HG03439 (cell line): ENCODE measurements around the gene NUP133.
"Not testable (repeated sequence)": the region's sequence is repeated elsewhere in the genome, so short reads cannot be mapped to it uniquely, and the experiment has no call there.

Experiments used
- ATAC-seq: cut with Tn5 transposase; IDR thresholded peaks from one replicate; pipeline ENCODE4 v1.9.1; 2021; ENCODE audit warnings: mild to moderate bottlenecking, moderate library complexity; ENCODE audit not compliant: unreplicated experiment

The NUP133 gene

DNA sequence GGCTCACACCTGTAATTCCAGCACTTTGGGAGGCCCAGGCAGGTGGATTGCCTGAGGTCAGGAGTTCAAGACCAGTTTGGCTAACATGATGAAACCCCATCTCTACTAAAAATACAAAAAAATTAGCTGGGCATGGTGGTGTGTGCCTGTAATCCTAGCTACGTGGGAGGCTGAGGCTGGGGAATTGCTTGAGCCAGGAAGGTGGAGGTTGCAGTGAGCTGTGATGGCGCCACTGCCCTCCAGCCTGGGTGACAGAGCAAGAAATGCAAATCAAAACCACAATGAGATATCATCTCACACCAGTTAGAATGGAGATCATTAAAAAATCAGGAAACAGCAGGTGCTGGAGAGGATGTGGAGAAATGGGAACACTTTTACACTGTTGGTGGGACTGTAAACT is 3.1 kb upstream of the NUP133 start:
- not testable (repeated sequence) for ATAC-seq

DNA sequence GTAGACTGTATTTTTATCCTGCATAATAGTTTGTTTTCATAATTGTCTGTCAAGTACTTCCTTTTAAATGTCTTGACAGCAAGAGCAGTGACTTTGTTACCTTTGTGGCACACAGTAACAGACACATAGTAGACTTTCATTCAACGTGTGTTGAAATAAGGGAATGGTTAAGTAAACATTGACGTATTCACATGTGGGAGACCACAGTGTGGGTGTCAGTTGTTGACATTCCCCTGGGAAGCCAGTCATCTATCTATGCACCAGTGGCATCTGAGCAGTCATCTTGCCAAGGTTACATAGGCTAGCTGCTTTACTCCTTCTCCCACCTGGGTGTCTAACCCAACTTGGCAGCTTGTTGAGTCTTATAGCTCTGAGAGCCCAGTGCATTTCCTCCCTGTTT is 1.4 kb upstream of the NUP133 start:
- ATAC-seq = no peak

DNA sequence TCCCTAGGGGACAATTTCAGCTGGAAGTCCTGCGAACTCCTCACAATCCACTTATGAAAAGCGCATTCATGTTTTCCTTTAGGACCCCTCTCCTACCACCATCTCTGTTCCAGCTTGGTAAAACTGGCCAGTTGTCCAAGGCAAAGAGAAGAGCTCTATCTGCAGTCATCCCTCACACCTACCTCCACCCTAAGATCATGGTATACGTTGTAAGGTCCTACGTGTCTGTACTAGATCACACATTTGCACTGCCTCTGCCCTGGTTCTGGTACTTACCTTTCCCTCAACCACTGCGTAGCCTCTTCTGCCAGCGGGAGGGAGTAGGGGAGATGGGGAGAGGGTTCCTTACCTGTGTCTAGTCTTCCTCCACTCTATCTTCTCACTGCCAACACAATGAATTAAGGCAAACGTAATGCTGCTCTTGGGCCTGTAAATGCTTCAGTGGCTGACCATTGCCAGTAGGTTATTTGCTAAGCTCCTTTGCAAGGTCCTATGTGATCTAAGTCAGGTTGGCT is 739 bp upstream of the NUP133 start:
- ATAC-seq = no peak

DNA sequence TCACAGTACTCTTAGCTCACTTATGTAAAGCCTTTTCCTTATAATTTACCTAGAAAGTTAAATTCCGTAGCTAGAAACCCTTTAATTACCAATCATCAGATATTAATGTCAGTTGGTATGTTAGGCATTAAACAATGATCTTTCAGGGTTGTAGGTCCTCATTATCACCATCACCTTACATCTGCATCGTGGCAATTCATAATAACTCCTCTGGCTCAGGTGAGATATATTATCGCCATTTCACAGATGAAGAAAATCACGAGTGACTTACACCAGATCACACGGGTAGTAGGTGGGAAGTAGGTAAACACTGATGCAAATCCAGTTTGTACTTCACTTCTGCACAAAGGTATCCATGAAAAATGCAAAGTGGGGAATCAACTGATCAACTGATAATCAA is 639 bp downstream of the NUP133 start:
- peak; percentile 6 for ATAC-seq

DNA sequence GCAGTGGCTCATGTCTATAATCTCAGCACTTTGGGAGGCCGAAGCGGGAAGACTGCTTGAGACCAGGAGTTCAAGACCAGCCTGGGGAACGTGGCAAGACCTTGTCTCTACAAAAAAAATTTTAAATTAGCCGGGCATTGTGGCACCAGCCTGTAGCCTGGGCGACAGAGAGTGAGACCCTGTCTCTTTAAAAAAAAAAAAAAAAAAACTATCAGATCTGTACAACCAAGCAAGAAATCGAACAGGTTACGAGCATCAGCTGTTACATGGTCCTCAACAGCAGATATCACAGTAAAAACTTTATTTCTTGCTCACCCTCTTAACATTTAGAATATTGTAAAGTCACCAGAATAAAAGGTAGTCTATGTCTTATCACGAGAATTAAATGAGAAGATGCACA is 1.5 kb downstream of the NUP133 start:
- no peak for ATAC-seq

DNA sequence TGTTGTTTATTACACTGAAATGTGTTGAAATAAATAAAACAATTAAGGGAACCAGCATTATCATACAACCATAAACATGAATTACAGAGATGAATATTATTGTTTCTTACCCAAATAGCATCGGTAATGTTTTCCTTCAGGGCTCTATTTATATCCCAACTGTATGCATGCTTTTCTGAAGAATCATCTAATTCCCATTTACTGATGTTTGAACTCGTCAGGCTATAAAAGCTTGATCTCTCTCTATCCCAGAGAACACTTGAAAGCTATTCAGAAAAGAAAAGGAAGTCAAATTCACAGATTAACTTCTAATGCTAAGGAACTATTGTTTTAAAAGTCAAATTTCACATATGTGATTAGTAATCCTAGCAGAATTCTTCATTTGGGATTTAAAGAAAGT is 12.4 kb downstream of the NUP133 start:
- ATAC-seq = no peak

DNA sequence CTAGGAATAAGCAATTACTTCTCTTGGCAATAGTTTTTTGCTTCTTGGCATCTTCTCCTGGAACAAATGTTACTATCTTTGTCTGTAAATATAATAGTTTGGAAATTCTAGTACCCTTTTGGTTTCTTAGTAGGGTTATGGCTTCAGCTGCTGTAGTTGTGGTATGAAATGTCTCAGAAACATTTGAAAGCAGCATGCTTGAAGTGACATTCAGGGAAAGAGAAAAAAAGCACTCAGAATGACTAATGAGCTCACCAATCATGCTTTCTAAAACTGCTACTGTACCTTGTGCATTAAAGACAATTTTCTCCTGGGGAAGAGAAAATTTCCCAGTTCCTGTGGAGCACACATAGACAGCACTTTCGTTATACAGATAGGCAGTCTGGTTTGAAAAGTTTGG is 21.0 kb downstream of the NUP133 start:
- no peak for ATAC-seq

DNA sequence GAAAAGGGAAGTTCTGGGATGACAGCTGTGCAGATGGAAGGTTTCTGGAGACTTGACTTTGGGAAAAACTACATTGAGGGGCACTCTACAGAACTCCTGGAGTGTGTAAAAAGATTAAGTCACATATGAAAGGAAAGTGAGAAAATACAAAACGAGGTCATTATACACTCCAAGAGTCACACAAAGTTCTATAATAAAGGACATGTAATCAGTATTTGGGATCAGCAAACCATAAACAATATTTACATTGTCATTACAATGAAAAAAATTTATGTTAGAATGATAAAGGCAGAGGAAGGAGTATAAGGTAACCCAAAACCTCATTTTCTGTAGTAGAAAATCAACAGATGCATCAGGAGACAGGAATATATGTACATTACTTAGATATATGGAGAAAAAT is 22.8 kb downstream of the NUP133 start:
- no peak for ATAC-seq

DNA sequence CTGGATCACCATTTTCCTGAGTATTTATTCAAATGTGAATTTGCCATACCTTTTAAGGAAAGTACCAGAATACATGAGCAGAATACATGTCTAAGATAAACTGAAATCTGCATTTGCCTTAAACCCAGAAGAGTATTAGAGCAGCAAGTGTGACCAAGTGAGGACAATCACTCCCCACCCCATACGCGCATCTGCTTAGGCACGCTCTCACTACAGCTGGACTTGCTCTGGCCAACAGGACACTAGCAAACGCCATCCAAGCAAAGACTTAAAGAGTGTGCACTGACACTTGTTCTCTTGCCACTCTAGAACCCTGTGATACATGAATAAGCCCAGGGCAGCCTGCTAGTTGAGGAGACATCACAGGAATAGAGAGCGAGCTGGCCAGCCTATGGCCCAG is 25.6 kb downstream of the NUP133 start:
- ATAC-seq = no peak

DNA sequence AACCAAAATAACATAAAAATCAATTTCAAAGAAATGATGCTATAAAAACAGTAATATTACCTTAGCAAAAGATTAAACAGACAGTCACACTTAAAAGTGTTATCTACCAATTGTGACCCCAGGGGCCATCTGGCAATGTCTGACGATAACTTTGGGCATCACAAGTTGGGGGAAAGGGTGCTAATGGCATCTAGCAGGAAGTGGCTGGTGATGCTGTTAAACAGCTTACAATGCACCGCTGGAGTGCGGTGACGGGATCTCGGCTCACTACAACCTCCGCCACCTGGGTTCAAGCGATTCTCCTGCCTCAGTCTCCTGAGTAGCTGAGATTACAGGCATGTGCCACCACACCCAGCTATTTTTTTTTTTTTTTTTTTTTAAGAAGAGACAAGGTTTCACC is 27.6 kb downstream of the NUP133 start:
- no peak for ATAC-seq

DNA sequence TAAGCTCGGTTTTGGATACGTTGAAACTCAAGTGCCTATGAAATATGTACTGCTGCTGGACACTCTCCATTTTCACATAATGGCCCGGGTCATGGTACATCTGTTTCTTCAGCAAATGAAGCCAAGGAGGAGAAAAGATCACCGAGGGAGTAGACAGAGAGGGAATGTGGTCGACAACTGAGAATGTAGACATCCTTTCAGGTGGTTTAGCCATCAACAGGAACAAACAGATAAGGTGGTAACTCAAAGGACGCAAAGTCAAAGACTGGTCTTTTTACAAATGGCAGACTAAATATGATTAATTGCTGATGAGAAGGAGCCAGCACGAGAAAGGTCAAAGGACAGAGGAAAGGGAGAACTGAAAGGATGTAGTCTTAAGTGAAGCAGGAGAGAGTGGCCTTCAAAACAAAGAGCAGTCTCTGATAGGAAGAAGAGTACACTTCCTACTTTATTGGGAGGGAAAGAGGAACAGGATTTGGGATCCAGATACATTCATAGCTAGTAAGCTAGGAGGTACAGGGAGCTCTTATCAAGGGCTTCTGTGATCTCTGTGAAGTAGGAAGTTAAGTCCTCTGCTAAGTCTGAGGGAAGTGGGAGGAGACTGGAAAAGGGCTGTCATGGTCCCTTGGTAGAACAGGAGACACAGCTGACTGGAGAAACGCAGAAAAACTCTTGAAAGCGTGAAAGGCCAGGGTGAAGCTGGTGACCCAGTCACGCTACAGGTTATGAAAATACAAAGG is 28.3 kb downstream of the NUP133 start:
- ATAC-seq = peak; percentile 64

DNA sequence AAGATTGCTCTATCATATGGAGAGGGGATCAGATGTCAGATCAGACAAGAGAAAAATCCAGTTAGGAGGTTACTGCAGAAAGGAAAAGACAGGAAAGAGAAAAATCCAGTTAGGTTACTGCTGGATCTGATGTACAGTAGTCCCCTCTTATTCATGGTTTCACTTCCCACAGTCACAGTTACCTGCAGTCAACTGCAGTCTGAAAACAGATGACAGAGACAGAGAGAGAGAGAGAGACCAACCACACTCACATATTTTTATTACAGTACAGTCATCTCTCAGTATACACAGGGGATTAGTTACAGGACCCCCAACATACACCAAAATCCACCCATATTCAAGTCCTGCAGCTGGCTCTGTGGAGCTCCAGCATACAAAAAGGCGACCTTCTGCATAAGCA is 29.3 kb downstream of the NUP133 start:
- ATAC-seq = no peak

DNA sequence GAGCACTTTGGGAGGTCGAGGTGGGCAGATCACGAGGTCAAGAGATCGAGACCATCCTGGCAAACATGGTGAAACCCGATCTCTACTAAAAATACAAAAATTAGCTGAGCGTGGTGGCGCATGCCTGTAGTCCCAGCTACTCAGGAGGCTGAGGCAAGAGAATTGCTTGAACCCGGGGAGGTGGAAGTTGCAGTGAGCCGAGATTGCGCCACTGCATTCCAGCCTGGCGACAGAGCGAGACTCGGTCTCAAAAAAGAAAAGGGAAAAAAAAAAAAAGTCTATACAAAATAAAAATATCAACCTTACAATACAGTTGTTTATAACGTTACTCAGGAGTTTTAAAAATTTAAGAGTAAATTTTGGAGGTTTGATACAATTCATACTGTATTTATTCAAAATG is 32.3 kb downstream of the NUP133 start:
- ATAC-seq = not testable (repeated sequence)

DNA sequence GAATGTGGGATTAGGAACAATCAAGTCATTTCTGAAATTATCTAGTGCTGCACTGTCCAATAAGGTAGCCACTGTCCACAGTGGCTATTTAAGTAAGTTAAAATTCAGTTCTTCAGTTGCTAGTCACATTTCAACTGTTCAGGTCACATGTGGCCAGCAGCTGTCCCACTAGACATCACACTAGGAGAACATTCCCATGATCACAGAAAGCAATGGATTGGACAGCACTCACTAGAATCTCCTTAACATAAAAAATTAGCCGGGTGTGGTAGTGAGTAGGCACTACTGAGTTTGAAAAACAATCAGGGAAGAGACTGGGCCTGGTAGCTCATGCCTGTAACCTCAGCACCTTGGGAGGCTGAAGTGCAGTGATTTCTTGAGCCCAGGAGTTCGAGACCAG is 33.6 kb downstream of the NUP133 start:
- ATAC-seq = no peak

DNA sequence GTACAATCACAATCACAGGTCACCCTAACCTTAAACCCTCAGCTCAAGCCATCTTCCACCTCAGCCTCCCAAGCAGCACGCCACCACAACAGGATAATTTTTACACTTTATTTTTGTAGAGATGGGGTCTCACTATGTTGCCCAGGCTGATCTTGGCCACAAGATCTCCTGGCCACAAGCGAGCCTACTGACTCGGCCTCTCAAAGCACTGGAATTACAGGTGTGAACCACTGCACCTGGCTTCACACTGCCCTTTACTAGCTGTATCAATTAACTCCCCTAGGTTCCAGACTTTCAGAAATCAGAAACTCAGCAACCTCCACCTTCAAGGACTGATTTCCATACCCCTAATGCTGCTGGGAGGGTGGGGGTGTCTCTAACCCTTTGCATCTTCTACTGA is 37.0 kb downstream of the NUP133 start:
- ATAC-seq = no peak

DNA sequence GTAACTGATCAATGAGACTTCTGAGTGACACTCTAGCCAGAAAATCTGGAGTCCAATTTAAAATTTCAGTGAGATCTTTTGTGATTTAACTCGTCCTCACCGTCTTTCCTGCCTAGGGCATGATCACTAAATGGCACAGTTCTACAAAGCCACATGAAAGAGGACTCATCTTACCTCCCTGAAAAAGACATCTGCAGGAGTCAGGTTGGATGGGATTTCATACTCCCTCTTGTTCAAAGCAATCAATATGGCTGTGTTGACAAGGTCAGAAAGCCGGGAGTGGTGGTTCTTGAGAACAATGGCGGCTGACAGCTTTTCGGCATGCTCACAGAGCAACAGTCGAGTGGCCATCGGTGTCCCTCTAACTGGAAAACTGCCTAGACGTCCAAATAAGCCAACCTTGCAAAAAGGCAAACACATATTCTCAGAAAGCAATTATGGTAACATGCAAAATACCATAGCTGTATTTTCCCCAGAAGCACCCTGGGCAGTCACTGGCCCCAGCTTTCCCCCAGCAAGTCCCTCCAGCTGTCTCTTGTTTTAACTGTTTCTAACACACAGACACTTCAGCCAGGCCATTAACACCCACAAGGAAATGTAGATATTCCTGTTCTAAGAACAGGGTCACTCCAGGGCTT is 37.6 kb downstream of the NUP133 start:
- no peak for ATAC-seq

DNA sequence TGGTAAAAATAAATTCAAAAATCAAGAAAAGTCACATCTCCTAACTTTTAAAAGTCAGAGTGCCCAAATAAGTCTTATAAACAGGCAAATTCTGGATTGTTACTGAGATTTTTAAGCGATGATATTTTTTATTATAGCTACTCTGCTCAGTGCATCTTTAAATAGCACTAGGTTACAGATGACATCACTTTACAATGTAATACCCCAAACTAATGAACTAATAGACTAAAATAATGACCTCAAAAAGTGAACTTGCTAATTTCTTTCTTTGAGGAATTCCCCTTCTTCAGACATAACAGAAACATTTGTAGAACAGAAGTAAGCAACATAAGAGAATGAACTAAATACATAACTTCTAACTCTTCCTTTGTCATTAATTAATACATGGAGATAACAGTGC is 41.3 kb downstream of the NUP133 start:
- ATAC-seq = no peak

DNA sequence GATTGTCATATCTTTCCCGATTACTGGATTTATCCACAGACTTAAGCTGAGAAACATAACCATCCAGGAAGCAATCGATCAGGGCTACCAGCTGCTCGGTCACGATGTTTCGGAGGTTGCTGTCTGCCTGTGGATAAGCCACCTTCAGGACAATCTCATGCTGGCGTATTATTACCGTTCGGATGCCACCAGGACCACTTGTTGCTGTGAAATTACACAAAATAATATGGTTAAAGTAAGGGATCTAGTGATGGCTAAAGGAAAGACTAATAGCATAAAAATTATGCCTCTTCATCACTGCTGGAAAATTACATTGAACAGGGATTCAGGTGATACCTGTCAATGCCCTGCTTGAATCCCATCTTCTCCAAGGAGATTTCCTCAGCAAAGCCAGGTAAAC is 43.5 kb downstream of the NUP133 start:
- no peak for ATAC-seq

DNA sequence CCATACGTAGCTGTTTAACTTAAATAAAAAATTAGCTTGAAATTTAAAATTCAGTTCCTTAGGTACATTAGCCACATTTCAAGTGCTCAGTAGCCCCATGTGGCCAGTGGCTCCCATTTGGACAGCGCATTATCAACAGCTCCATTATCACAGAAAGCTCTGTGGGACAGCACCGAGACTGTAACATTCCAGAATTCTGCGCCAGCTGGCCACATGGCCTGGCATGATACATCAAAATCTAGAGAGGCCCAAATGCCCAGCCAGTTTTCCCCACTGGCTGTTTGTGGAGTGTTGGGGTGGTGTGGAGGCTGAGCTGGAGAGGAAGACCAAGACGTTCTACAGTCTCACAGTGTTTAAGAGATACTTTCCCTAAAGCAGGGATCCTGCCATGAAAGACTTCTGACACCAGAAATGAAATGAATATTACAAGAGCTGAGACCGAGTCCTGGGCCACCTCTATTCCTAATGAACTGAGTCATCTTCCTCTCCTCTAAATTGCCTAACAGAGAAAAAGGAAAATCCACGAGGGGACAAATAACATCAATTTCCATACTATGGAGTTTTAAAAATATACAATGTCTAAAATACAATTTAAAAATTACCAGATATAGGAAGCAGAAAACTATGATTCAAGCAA is 47.0 kb downstream of the NUP133 start:
- no peak for ATAC-seq

DNA sequence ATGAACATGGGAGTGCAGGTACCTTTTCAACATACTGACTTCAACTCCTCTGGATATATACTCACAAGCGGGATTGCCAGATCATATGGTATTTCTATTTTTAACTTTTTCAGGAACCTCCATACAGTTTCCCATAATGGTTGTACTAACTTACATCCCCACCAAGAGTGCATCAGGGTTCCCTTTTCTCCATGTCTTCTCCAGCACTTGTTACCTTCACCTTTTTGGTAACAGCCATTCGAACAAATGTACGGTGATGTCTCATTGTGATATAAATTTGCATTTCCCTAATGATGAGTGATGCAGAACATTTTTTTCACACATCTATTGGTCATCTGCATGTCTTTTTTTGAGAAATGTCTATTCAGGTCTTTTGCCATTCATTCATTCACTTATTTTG is 48.3 kb downstream of the NUP133 start:
- no peak for ATAC-seq

DNA sequence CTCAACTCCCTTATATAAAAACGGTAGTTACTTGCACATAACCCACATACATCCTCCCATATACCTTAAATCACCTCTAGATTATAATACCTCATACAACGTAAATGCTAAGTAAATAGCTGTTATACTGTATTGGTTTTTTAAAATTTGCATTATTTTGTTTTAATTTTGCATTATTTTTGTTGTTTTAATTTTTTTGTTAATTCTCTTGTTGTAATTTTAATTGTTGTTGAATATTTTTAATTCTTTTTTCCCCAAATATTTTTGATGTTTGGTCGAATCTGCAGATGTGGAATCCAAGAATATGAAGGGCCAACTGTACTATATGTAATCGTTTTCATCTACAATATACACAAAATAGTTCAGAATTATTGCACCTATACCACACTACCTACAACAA is 50.7 kb downstream of the NUP133 start:
- no peak for ATAC-seq

DNA sequence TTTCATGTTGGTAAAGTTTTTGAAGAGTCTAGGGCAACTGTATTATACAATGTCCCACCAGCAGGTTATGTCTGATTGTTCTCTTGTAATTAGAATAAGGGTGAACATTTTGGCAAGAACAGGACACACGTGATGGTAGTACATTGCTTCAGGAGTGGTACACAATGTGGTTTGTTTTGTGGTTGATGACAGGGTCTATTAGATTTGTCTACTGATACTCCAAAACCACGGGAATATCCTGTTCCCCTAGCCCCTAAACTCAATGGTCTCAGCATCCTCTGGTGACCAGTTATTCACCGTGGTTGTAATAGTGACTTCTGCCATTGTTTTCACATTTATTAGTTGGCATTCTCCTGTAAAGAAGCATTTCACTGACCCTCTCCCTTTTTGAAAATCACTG is 52.1 kb downstream of the NUP133 start:
- no peak for ATAC-seq
